SK-N-SH (cell line): ENCODE measurements around the gene PRDM8.
A peak's percentile ranks its signal among the peaks of the same experiment; 100 is the strongest.

Source experiments
- CTCF ChIP-seq: fragments of 200-600 bp; sonication (generic); IDR thresholded peaks from 2 replicates; pipeline ENCODE4 v1.6.1; 2017; ENCODE audit warnings: antibody characterized with exemption, mild to moderate bottlenecking, moderate library complexity
- EZH2phosphoT487 ChIP-seq: fragments of 200-600 bp; sonication (generic); IDR thresholded peaks from 2 replicates; pipeline ENCODE4 v1.6.1; 2017; ENCODE audit warnings: low read depth, mixed run types, mild to moderate bottlenecking, antibody characterized with exemption, moderate library complexity, borderline replicate concordance
- FOSL2 ChIP-seq: IDR thresholded peaks from 2 replicates; pipeline ENCODE4 v1.4.0; 2012; ENCODE audit warnings: low read depth, mild to moderate bottlenecking, moderate library complexity, borderline replicate concordance
- MXI1 ChIP-seq: IDR thresholded peaks from 2 replicates; pipeline ENCODE4 v1.6.1; 2012; ENCODE audit warnings: mild to moderate bottlenecking, low read depth, low read length, improper control_type of control experiment
- NFIC ChIP-seq: IDR thresholded peaks from 2 replicates; pipeline ENCODE4 v1.4.0; 2012; ENCODE audit warnings: borderline replicate concordance
- RCOR1 ChIP-seq: fragments of 150-350 bp; IDR thresholded peaks from 2 replicates; pipeline ENCODE4 v1.6.1; 2017; ENCODE audit warnings: antibody characterized with exemption, low read length
- RFX5 ChIP-seq: IDR thresholded peaks from 2 replicates; pipeline ENCODE4 v1.6.1; 2012; ENCODE audit warnings: mild to moderate bottlenecking, improper control_type of control experiment, low read length
- TAF1 ChIP-seq: IDR thresholded peaks from 2 replicates; pipeline ENCODE4 v1.6.1; 2012; ENCODE audit warnings: low read depth, mild to moderate bottlenecking, low read length, moderate library complexity, borderline replicate concordance
- YY1 ChIP-seq: IDR thresholded peaks from 2 replicates; pipeline ENCODE4 v1.4.0; 2012; ENCODE audit warnings: low read depth, mild to moderate bottlenecking

GRCh38 chr4:80221161-80221560, 23.9 kb downstream of the PRDM8 start:
- TF ChIP-seq MXI1 (no peak), NFIC (no peak), CTCF (peak; percentile 72), EZH2phosphoT487 (no peak), TAF1 (no peak), FOSL2 (no peak), YY1 (no peak), RCOR1 (no peak), RFX5 (no peak)
